ENCODE data around the gene TOMM6.

The TOMM6 gene

DNA sequence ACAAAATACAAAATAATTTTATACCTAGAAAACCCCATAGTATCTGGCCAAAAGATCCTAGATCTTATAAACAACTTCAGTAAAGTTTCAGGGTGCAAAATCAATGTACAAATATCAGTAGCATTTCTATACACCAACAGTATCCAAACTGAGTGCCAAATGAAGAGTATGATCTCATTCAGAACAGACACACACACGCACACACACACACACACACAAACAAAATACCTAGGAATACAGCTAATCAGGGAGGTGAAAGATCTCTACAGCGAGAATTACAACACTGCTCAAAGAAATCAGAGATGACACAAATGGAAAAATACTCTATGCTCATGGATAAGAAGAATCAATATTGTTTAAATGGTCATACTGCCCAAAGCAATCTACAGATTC, 49.2 kb downstream of the TOMM6 start:
- H3K27me3 ChIP-seq, result no peaks in the 10 kb centered on the region
- H3K4me3 ChIP-seq (ENCODE audit: low read depth in 1 of 2, low read length in 1 of 2), result no peak overlapping the region
- TF ChIP-seq, protein P1, sequence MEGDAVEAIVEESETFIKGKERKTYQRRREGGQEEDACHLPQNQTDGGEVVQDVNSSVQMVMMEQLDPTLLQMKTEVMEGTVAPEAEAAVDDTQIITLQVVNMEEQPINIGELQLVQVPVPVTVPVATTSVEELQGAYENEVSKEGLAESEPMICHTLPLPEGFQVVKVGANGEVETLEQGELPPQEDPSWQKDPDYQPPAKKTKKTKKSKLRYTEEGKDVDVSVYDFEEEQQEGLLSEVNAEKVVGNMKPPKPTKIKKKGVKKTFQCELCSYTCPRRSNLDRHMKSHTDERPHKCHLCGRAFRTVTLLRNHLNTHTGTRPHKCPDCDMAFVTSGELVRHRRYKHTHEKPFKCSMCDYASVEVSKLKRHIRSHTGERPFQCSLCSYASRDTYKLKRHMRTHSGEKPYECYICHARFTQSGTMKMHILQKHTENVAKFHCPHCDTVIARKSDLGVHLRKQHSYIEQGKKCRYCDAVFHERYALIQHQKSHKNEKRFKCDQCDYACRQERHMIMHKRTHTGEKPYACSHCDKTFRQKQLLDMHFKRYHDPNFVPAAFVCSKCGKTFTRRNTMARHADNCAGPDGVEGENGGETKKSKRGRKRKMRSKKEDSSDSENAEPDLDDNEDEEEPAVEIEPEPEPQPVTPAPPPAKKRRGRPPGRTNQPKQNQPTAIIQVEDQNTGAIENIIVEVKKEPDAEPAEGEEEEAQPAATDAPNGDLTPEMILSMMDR (IDR thresholded peaks at IDR 0.05), result no peak
- no peak overlapping the region for H3K27ac ChIP-seq
- no peaks in the 10 kb centered on the region for H3K36me3 ChIP-seq
- no peaks in the 10 kb centered on the region for H3K4me1 ChIP-seq (ENCODE audit: control insufficient read depth in 1 of 2, insufficient read depth in 1 of 2, low read depth in 1 of 2, low read length in 1 of 2)
- H3K9me3 ChIP-seq, result no peaks in the 10 kb centered on the region

Measured in neutrophil (primary cell).